OCI-LY7 (cell line): ENCODE measurements around the gene EGFL7. TPM values are rescaled to one million over a fixed set of nuclear protein-coding genes. Genes with fewer than 3 reads are reported as not detected.

ENCODE experiments used
- BruUV-seq: library from RNA; stranded (reverse); fragments of 400-500 nt; replicated peaks from 2 replicates; lab custom pipeline; 2021; lab: Mats Ljungman, UMichigan
- CTCF ChIA-PET: fragments of 300-600 bp; sonication (Branson Sonifier 250); formaldehyde crosslinking; loops from one replicate; lab custom pipeline; 2022; ENCODE audit warnings: antibody characterized with exemption; ENCODE audit not compliant: unreplicated experiment; lab: Charles Lee
- POLR2A ChIA-PET: fragments of 300-600 bp; sonication (Branson Sonifier 250); formaldehyde crosslinking; loops from one replicate; lab custom pipeline; 2022; ENCODE audit warnings: antibody characterized with exemption; lab: Charles Lee
- DNase-seq: peaks from one replicate; pipeline ENCODE4 v3.0.0-alpha.2; 2015; ENCODE audit warnings: low spot score
- H2AFZ ChIP-seq: fragments of 200-600 bp; sonication (generic), shearing (Covaris generic); 2 replicates; pipeline ENCODE4 v1.6.1; 2014; ENCODE audit warnings: mild to moderate bottlenecking, antibody characterized with exemption, low read length, moderate library complexity
- H3K27ac ChIP-seq: fragments of 200-600 bp; sonication (generic); 2 replicates; pipeline ENCODE4 v1.5.1; 2014; ENCODE audit warnings: mixed run types, low read depth, mild to moderate bottlenecking, moderate library complexity, low read length, inconsistent platforms; ENCODE audit not compliant: poor library complexity, severe bottlenecking
- H3K36me3 ChIP-seq: fragments of 200-600 bp; sonication (generic); 2 replicates; pipeline ENCODE4 v1.6.1; 2014; ENCODE audit warnings: mild to moderate bottlenecking, antibody characterized with exemption, low read length, moderate library complexity, mixed read lengths; ENCODE audit not compliant: insufficient read depth
- H3K4me1 ChIP-seq: fragments of 200-600 bp; sonication (generic); 2 replicates; pipeline ENCODE4 v1.5.1; 2014; ENCODE audit warnings: mild to moderate bottlenecking, low read length; ENCODE audit not compliant: insufficient read depth, poor library complexity, severe bottlenecking
- H3K4me2 ChIP-seq: fragments of 200-600 bp; sonication (generic); 2 replicates; pipeline ENCODE4 v1.6.1; 2014; ENCODE audit warnings: mild to moderate bottlenecking, low read length
- H3K4me3 ChIP-seq: fragments of 200-600 bp; sonication (generic); 2 replicates; pipeline ENCODE4 v1.5.1; 2014; ENCODE audit warnings: mild to moderate bottlenecking, low read depth, low read length; ENCODE audit not compliant: poor library complexity, severe bottlenecking
- H3K79me2 ChIP-seq: fragments of 200-600 bp; sonication (generic); 2 replicates; pipeline ENCODE4 v1.6.1; 2016; ENCODE audit warnings: low read depth, mild to moderate bottlenecking, low read length, moderate library complexity, mixed read lengths; ENCODE audit not compliant: insufficient read depth
- H3K9me2 ChIP-seq: fragments of 200-600 bp; sonication (generic); 2 replicates; pipeline ENCODE4 v1.6.1; 2016; ENCODE audit warnings: mild to moderate bottlenecking, low read length, mixed read lengths; ENCODE audit not compliant: insufficient read depth
- H3K9me3 ChIP-seq: fragments of 200-600 bp; sonication (generic); 2 replicates; pipeline ENCODE4 v1.6.1; 2014; ENCODE audit warnings: mild to moderate bottlenecking, mixed run types, low read length, mixed read lengths
- H4K20me1 ChIP-seq: fragments of 200-600 bp; sonication (generic); 2 replicates; pipeline ENCODE4 v1.6.1; 2014; ENCODE audit warnings: mild to moderate bottlenecking, antibody characterized with exemption, low read length, moderate library complexity, mixed read lengths; ENCODE audit not compliant: insufficient read depth
- EZH2phosphoT487 ChIP-seq: fragments of 200-600 bp; sonication (generic); IDR thresholded peaks from 2 replicates; pipeline ENCODE4 v1.6.1; 2018; ENCODE audit warnings: low read depth, borderline replicate concordance, mild to moderate bottlenecking, mixed run types, antibody characterized with exemption, low read length, moderate library complexity, mixed read lengths
- intact Hi-C: fragments of 100-400 bp; cut with micrococcal nuclease; formaldehyde crosslinking; loops from one replicate; pipeline ENCODE4 v1.10.0; 2022; ENCODE audit not compliant: unreplicated experiment
- total RNA-seq, 2 experiments: library from RNA; depleted of rRNA in 1 of 2; stranded (reverse); fragments of >200 nt in 1 of 2; shearing (Covaris generic) in 1 of 2; gene quantifications; 2 replicates each; pipeline ENCODE4 v1.2.3, GENCODE V29; 2014 to 2022
- TF ChIP-seq, protein P1 (sequence below): fragments of 200-600 bp; sonication (generic); conservative IDR thresholded peaks from 2 replicates; pipeline ENCODE4 v1.5.1; 2014; ENCODE audit warnings: mild to moderate bottlenecking, antibody characterized with exemption, low read length, moderate library complexity, mixed read lengths

EGFL7 gene
- total RNA-seq, 2 experiments from 2014 or later = not detected

DNA sequence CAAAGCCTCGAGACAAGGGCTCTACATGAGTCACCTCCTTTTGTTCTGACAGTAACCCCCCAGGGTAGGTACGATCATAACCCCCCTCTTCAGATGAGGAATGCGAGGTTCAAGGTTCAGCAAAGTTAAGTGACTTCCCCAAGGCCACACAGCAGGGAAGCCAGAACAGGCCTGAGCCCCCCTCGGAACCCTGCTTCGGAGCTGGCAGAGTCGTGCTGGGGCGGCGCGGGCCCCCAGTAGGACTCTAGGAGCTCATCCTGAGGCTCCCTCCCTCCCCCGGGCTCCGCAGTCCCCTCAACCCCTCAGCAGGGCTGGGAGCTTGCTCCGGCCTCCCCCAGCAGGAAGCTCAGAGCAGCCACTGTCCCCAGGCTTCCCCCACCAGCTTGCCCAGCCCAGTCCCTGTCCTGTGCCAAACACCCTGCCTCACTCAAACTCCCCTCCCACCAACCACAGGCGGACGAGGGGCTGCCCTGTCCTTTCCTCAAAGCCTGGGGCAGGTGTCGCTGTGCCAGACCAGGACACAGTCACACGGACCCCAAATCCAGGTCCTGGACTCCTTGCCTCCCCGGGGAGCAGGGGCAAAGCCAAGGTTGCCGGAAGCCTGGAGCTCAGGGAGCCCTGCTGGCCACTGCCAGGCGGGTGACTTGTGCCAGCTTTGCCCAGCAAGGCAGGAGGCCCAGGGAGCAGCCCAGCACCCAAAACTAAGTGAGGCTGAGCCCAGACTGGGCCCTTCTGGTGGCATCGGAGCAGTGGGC is 19.4 kb downstream of the EGFL7 start:
- POLR2A ChIA-PET = no interaction called here

DNA sequence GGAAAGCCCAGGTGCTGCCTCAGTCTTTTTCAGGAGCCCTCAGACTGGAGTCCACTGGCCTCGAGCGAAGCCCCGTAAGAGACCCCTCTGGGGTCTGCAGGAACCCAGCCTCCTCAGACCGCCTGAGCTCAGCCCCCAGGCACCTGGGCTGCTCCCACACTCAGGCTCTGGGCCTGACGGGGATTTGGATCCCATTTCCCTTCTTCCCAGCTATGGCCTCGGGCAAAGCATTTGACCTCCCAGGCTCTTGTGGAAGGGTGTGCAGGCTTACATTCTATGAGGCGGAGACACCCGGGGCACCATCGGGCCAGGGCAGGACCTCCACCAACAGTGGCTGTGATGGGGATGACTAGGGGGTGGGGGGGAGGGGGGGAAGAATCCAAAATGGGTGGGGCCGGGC is 20.0 kb downstream of the EGFL7 start:
- ChIA-PET CTCF (no interaction called here), POLR2A (no interaction called here)
- H3K9me2 ChIP-seq = no peaks in the 10 kb centered on the region

More for the DNA sequence above, 19.4 kb downstream of the EGFL7 start:
- peaks cover 9% of the 10 kb centered on the region for H3K4me1 ChIP-seq
- H3K4me2 ChIP-seq = no peak overlapping the region
- no peaks in the 10 kb centered on the region for H3K36me3 ChIP-seq
- H4K20me1 ChIP-seq = no peaks in the 10 kb centered on the region; the same call in 1 of the 2 replicates
- no peak for DNase-seq
- H3K79me2 ChIP-seq = no peaks in the 10 kb centered on the region
- no peak overlapping the region for H3K27ac ChIP-seq
- BruUV-seq = no TSS peak
- intact Hi-C loops = no loop called here
- H3K9me3 ChIP-seq = no peaks in the 10 kb centered on the region
- TF ChIP-seq, protein P1, sequence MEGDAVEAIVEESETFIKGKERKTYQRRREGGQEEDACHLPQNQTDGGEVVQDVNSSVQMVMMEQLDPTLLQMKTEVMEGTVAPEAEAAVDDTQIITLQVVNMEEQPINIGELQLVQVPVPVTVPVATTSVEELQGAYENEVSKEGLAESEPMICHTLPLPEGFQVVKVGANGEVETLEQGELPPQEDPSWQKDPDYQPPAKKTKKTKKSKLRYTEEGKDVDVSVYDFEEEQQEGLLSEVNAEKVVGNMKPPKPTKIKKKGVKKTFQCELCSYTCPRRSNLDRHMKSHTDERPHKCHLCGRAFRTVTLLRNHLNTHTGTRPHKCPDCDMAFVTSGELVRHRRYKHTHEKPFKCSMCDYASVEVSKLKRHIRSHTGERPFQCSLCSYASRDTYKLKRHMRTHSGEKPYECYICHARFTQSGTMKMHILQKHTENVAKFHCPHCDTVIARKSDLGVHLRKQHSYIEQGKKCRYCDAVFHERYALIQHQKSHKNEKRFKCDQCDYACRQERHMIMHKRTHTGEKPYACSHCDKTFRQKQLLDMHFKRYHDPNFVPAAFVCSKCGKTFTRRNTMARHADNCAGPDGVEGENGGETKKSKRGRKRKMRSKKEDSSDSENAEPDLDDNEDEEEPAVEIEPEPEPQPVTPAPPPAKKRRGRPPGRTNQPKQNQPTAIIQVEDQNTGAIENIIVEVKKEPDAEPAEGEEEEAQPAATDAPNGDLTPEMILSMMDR = no peak
- no peak for TF ChIP-seq EZH2phosphoT487
- H2AFZ ChIP-seq = no peak overlapping the region
- H3K4me3 ChIP-seq = no peak overlapping the region
- H3K9me2 ChIP-seq = no peaks in the 10 kb centered on the region
- CTCF ChIA-PET = interaction anchor here (0.6 kb wide), 1 partner anchor 10 kb away, joined by 9 read pairs; no protein-coding TSS in a partner anchor

DNA sequence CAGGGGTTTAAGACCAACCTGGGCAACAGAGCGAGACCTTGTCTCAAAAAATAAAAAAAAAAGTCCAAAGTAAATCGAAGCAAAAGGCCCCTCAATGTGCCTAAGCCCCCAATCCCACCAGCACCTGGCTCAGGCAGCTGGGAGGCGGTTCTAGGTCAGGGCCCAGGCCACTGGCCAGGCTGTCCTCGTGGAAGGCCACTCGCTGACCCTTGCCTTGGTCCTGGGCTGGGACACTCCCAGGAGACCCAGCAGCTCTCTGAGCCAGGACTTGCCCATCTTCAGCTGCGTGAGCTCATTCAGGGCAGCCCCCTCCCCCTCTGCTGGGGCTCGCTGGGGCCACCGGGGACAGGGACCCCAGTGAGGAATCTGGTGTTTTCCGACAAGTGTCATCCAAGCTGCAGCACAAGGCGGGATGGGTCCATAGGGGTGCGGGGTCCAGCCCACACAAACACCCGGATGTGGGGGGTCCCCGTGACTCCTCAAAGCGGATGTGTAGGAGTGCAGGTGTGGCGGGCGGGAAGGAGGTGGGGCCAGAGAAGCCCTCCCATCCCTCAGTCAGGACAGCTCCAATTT is 20.5 kb downstream of the EGFL7 start:
- ChIA-PET CTCF (no interaction called here), POLR2A (no interaction called here)
- TF ChIP-seq, protein P1 = no peak
- no peak for TF ChIP-seq EZH2phosphoT487
- DNase-seq = no peak
- Histone ChIP-seq H3K36me3 (no peaks in the 10 kb centered on the region), H2AFZ (no peak overlapping the region), H3K27ac (no peak overlapping the region), H3K4me1 (peaks cover 13% of the 10 kb centered on the region), H3K9me3 (no peaks in the 10 kb centered on the region), H3K9me2 (no peaks in the 10 kb centered on the region), H4K20me1 (no peaks in the 10 kb centered on the region; the same call in 1 of the 2 replicates), H3K4me3 (no peak overlapping the region), H3K4me2 (no peak overlapping the region), H3K79me2 (no peaks in the 10 kb centered on the region)
- BruUV-seq = no TSS peak
- intact Hi-C loops = no loop called here

More for the DNA sequence above, 20.0 kb downstream of the EGFL7 start:
- no peak overlapping the region for H2AFZ ChIP-seq
- H3K27ac ChIP-seq = no peak overlapping the region
- no peak for TF ChIP-seq EZH2phosphoT487
- H3K36me3 ChIP-seq = no peaks in the 10 kb centered on the region
- peaks cover 12% of the 10 kb centered on the region for H3K4me1 ChIP-seq
- H3K4me2 ChIP-seq = no peak overlapping the region
- no peaks in the 10 kb centered on the region for H3K79me2 ChIP-seq
- intact Hi-C loops = no loop called here
- no peak for DNase-seq
- no peak overlapping the region for H3K4me3 ChIP-seq
- no TSS peak for BruUV-seq
- no peaks in the 10 kb centered on the region for H3K9me3 ChIP-seq
- H4K20me1 ChIP-seq = no peaks in the 10 kb centered on the region; the same call in 1 of the 2 replicates
